Neural cell (in vitro differentiated cells): Measurements from ENCODE around the gene FBN1. TPM values are rescaled to one million over a fixed set of nuclear protein-coding genes. Genes with fewer than 3 reads are reported as not detected.

Experiments
- H2AFZ ChIP-seq: fragments of 200-600, 300-800 bp; sonication (generic), shearing (Covaris generic); 2 replicates; pipeline ENCODE4 v1.6.0; 2014; ENCODE audit warnings: low read depth, mild to moderate bottlenecking, antibody characterized with exemption, low read length, moderate library complexity
- H3F3A ChIP-seq: fragments of 200-600 bp; shearing (Covaris generic); 2 replicates; pipeline ENCODE4 v1.6.1; 2016; ENCODE audit warnings: mild to moderate bottlenecking, moderate library complexity, mixed read lengths, antibody characterized with exemption, low read length; ENCODE audit not compliant: insufficient read depth, poor library complexity, severe bottlenecking
- H3K27ac ChIP-seq: fragments of 200-600, 300-800 bp; sonication (generic), shearing (Covaris generic); 2 replicates; pipeline ENCODE4 v1.5.1; 2014; ENCODE audit warnings: mild to moderate bottlenecking, low read length, moderate library complexity
- H3K27me3 ChIP-seq: fragments of 300-800, 200-600 bp; sonication (generic), shearing (Covaris generic); 2 replicates; pipeline ENCODE4 v1.6.0; 2014; ENCODE audit warnings: mild to moderate bottlenecking, low read depth, low read length, moderate library complexity; ENCODE audit not compliant: insufficient read depth
- H3K36me3 ChIP-seq: fragments of 300-800, 200-600 bp; sonication (generic), shearing (Covaris generic); 2 replicates; pipeline ENCODE4 v1.5.1; 2014; ENCODE audit warnings: mild to moderate bottlenecking, antibody characterized with exemption, low read length, moderate library complexity; ENCODE audit not compliant: insufficient read depth
- H3K4me2 ChIP-seq: fragments of 300-800, 200-600 bp; sonication (generic), shearing (Covaris generic); 2 replicates; pipeline ENCODE4 v1.6.0; 2014; ENCODE audit warnings: mild to moderate bottlenecking, low read length
- H3K4me3 ChIP-seq: fragments of 300-800, 200-600 bp; sonication (generic), shearing (Covaris generic); 2 replicates; pipeline ENCODE4 v1.5.1; 2014; ENCODE audit warnings: mild to moderate bottlenecking, low read length, moderate library complexity
- H3K79me2 ChIP-seq: fragments of 200-600 bp; shearing (Covaris generic); replicated peaks from 2 replicates; pipeline ENCODE4 v1.6.0; 2014; ENCODE audit warnings: mild to moderate bottlenecking, low read length, moderate library complexity; ENCODE audit not compliant: insufficient read depth
- H3K9ac ChIP-seq: fragments of 300-800, 200-600 bp; sonication (generic), shearing (Covaris generic); 2 replicates; pipeline ENCODE4 v1.6.1; 2016; ENCODE audit warnings: mild to moderate bottlenecking, low read length, mixed read lengths
- H3K9me2 ChIP-seq: fragments of 200-600 bp; shearing (Covaris generic); 2 replicates; pipeline ENCODE4 v1.6.1; 2016; ENCODE audit warnings: mild to moderate bottlenecking, low read length, mixed read lengths; ENCODE audit not compliant: insufficient read depth
- H3K9me3 ChIP-seq: fragments of 200-600, 300-800 bp; sonication (generic), shearing (Covaris generic); 2 replicates; pipeline ENCODE4 v1.6.1; 2016; ENCODE audit warnings: mild to moderate bottlenecking, mixed run types, low read length, moderate library complexity, mixed read lengths
- H4K20me1 ChIP-seq: fragments of 200-600 bp; shearing (Covaris generic); 2 replicates; pipeline ENCODE4 v1.6.1; 2016; ENCODE audit warnings: mild to moderate bottlenecking, mixed run types; ENCODE audit not compliant: insufficient read depth
- CTCF ChIP-seq: fragments of 450-650 bp; IDR thresholded peaks from 2 replicates; pipeline ENCODE4 v1.5.1; 2014; ENCODE audit warnings: antibody characterized with exemption, mild to moderate bottlenecking, moderate library complexity; ENCODE audit not compliant: poor library complexity, severe bottlenecking
- EP300 ChIP-seq: fragments of 450-650 bp; conservative IDR thresholded peaks from 2 replicates; pipeline ENCODE4 v1.6.1; 2014; ENCODE audit warnings: antibody characterized with exemption, mild to moderate bottlenecking, moderate library complexity; ENCODE audit not compliant: poor library complexity, severe bottlenecking
- EZH2 ChIP-seq: fragments of 200-600, 300-800 bp; shearing (Covaris generic), sonication (generic); IDR thresholded peaks from 2 replicates; pipeline ENCODE4 v1.6.1; 2014; ENCODE audit warnings: antibody characterized with exemption, low read length, borderline replicate concordance, mild to moderate bottlenecking; ENCODE audit not compliant: insufficient read depth, poor library complexity, severe bottlenecking
- MXI1 ChIP-seq: fragments of 450-650 bp; conservative IDR thresholded peaks from 2 replicates; pipeline ENCODE4 v1.6.1; 2014; ENCODE audit warnings: antibody characterized with exemption, mild to moderate bottlenecking; ENCODE audit not compliant: poor library complexity, severe bottlenecking
- POLR2AphosphoS5 ChIP-seq: IDR thresholded peaks from 2 replicates; pipeline ENCODE4 v1.6.1; 2012
- RAD21 ChIP-seq: fragments of 450-650 bp; conservative IDR thresholded peaks from 2 replicates; pipeline ENCODE4 v1.6.1; 2014; ENCODE audit warnings: antibody characterized with exemption, mild to moderate bottlenecking, moderate library complexity
- REST ChIP-seq: IDR thresholded peaks from 2 replicates; pipeline ENCODE4 v1.6.1; 2012; ENCODE audit warnings: borderline replicate concordance
- SMC3 ChIP-seq: fragments of 450-650 bp; conservative IDR thresholded peaks from 2 replicates; pipeline ENCODE4 v1.6.1; 2014; ENCODE audit warnings: antibody characterized with exemption, mild to moderate bottlenecking, moderate library complexity; ENCODE audit not compliant: poor library complexity
- TAF1 ChIP-seq: IDR thresholded peaks from 2 replicates; pipeline ENCODE4 v1.6.1; 2012; ENCODE audit warnings: low read depth
- polyA plus RNA-seq: library from polyadenylated mRNA; depleted of rRNA; stranded (reverse); fragments of >200 nt; gene quantifications from 2 replicates; pipeline ENCODE4 v1.2.3, GENCODE V29; 2014

FBN1 gene
- polyA plus RNA-seq, 1 donor from 2014 or later, result 22.0 TPM

GRCh38 chr15:48623456-48623855, 22.1 kb downstream of the FBN1 start:
- no peaks in the 10 kb centered on the region for H3K27me3 ChIP-seq
- no peak for TF ChIP-seq EZH2
- TF ChIP-seq TAF1, result no peak
- no peak for TF ChIP-seq REST
- TF ChIP-seq RAD21, result no peak
- no peak for TF ChIP-seq MXI1
- H3K4me2 ChIP-seq, result no peak overlapping the region
- H3K4me3 ChIP-seq, result no peak overlapping the region
- no peaks in the 10 kb centered on the region for H4K20me1 ChIP-seq
- no peaks in the 10 kb centered on the region for H3K79me2 ChIP-seq
- H3K9me2 ChIP-seq, result no peaks in the 10 kb centered on the region
- H3K36me3 ChIP-seq, result no peaks in the 10 kb centered on the region
- H3K27ac ChIP-seq, result no peak overlapping the region
- H2AFZ ChIP-seq, result no peak overlapping the region
- H3F3A ChIP-seq, result no peaks in the 10 kb centered on the region
- H3K9me3 ChIP-seq, result no peaks in the 10 kb centered on the region
- H3K9ac ChIP-seq, result no peak overlapping the region

GRCh38 chr15:48622237-48622636, 23.3 kb downstream of the FBN1 start:
- H3K9me3 ChIP-seq, result no peaks in the 10 kb centered on the region
- H3K27ac ChIP-seq, result no peak overlapping the region
- TF ChIP-seq MXI1 (no peak), TAF1 (no peak), SMC3 (no peak), CTCF (no peak), RAD21 (no peak), EP300 (no peak), EZH2 (no peak), REST (no peak), POLR2AphosphoS5 (no peak)
- no peak overlapping the region for H3K4me3 ChIP-seq
- H3K79me2 ChIP-seq, result no peaks in the 10 kb centered on the region
- H3K4me2 ChIP-seq, result no peak overlapping the region
- no peaks in the 10 kb centered on the region for H3K9me2 ChIP-seq
- H3K36me3 ChIP-seq, result no peaks in the 10 kb centered on the region
- no peak overlapping the region for H2AFZ ChIP-seq
- H4K20me1 ChIP-seq, result no peaks in the 10 kb centered on the region
- H3F3A ChIP-seq, result no peaks in the 10 kb centered on the region
- H3K27me3 ChIP-seq, result no peaks in the 10 kb centered on the region
- no peak overlapping the region for H3K9ac ChIP-seq
